Measurements from ENCODE around the gene SUPT3H. TPM values are rescaled to one million over a fixed set of nuclear protein-coding genes. Genes with fewer than 3 reads are reported as not detected.
A peak's percentile ranks its signal among the peaks of the same experiment; 100 is the strongest.
"Not testable (repeated sequence)": the region's sequence is repeated elsewhere in the genome, so short reads cannot be mapped to it uniquely, and the experiment has no call there.

Gene SUPT3H
- total and polyA plus RNA-seq, 4 donors: 2.3 to 9.4 (median 5.8) TPM

DNA sequence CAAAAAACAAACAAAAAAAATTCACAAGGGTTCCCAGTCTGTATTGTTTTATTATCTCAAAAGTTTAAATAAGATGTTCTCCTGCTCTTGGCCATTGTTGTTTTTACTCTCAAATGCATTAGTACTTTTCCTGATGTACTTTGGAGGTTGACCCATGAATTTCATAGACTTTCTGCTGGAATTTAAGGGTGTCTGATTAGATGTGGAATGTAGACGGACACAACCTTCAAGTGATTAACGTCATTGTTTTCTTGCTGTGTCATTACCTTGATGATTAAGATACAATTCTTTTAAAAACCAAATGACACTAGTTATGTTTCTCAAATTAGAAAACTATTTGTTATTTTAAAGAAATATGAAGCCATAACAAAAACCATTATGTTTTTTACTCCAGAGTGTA is 471.0 kb downstream of the SUPT3H start:
- Histone ChIP-seq H3K27me3 (ENCODE audit: control insufficient read depth in 1 of 2, insufficient read depth in 2 of 2, low read length in 1 of 2) (no peaks in the 10 kb centered on the region), H3K4me1 (ENCODE audit: control insufficient read depth in 1 of 2, insufficient read depth in 2 of 2, low read length in 2 of 2) (no peaks in the 10 kb centered on the region), H3K36me3 (ENCODE audit: control insufficient read depth in 1 of 2, insufficient read depth in 2 of 2, low read length in 1 of 2) (no peaks in the 10 kb centered on the region), H3K4me3 (ENCODE audit: low read length in 2 of 2) (no peak overlapping the region), H3K27ac (ENCODE audit: low read depth in 1 of 2, low read length in 2 of 2) (no peak overlapping the region), H3K9me3 (ENCODE audit: control insufficient read depth, low read length) (no peaks in the 10 kb centered on the region)
- ATAC-seq (ENCODE audit: low FRiP score) (no peak), DNase-seq (no peak)
- intact Hi-C loops (cut with DNase I): no loop called here
- WGBS, 2 donors: 60 to 66% methylated on average over 2 of the region's 2 CpGs

DNA sequence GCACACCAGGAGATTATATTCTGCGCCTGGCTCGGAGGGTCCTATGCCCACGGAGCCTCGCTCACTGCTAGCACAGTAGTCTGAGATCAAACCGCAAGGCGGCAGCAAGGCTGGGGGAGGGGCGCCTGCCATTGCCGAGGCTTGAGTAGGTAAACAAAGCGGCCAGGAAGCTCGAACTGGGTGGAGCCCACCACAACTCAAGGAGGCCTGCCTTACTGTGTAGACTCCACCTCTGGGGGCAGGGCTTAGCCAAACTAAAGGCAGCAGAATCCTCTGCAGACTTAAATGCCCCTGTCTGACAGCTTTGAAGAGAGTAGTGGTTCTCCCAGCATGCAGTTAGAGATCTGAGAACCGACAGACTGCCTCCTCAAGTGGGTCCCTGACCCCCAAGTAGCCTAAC is 477.4 kb downstream of the SUPT3H start:
- WGBS, 2 donors: 95% methylated on average over 11 of the region's 11 CpGs
- ATAC-seq (ENCODE audit: low FRiP score); H3K9me3 ChIP-seq (ENCODE audit: control insufficient read depth, low read length); H3K27ac ChIP-seq (ENCODE audit: low read depth in 1 of 2, low read length in 2 of 2); H3K36me3 ChIP-seq (ENCODE audit: control insufficient read depth in 1 of 2, insufficient read depth in 2 of 2, low read length in 1 of 2); intact Hi-C loops (cut with DNase I); H3K27me3 ChIP-seq (ENCODE audit: control insufficient read depth in 1 of 2, insufficient read depth in 2 of 2, low read length in 1 of 2); H3K4me3 ChIP-seq (ENCODE audit: low read length in 2 of 2); H3K4me1 ChIP-seq (ENCODE audit: control insufficient read depth in 1 of 2, insufficient read depth in 2 of 2, low read length in 2 of 2); DNase-seq: not testable (repeated sequence)

DNA sequence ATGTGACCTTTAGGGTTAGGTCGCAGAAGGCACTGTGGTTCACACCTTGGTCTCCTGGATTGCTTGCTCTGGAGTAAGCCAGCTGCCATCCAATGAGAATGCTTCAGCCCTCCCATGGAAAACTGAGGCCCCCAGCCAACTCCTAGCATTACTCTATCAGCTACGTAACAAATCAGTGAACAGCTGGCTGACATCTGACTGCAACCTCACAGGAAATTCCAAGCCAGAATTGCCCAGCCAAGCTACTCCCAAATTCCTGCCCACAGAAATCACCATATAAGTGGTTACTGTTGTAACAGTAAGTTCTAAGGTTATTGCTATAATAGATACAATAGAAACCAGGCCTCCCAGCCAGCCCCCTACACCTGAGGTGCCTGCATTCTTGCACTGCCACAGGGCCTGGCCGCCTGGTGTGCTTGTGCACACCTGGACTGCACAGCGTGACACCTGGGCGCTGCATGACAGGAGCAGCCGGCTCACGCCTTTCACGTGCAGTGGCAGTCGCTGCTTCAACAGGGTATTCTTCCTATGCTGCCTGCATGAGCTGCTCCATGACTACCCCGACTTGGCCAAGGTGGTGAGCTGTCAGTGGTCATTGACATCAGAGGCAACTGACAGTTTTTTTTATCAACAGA is 479.3 kb downstream of the SUPT3H start:
- H3K36me3 ChIP-seq (ENCODE audit: control insufficient read depth in 1 of 2, insufficient read depth in 2 of 2, low read length in 1 of 2): no peaks in the 10 kb centered on the region
- no peak overlapping the region for H3K27ac ChIP-seq (ENCODE audit: low read depth in 1 of 2, low read length in 2 of 2)
- intact Hi-C loops (cut with DNase I): no loop called here
- no peaks in the 10 kb centered on the region for H3K4me1 ChIP-seq (ENCODE audit: control insufficient read depth in 1 of 2, insufficient read depth in 2 of 2, low read length in 2 of 2)
- ATAC-seq (ENCODE audit: low FRiP score): no peak
- no peak overlapping the region for H3K4me3 ChIP-seq (ENCODE audit: low read length in 2 of 2)
- peak in 1 of 2 donors; percentile 53 for DNase-seq
- H3K27me3 ChIP-seq (ENCODE audit: control insufficient read depth in 1 of 2, insufficient read depth in 2 of 2, low read length in 1 of 2): no peaks in the 10 kb centered on the region
- WGBS, 2 donors: 90 to 92% methylated on average over 10 of the region's 10 CpGs
- no peaks in the 10 kb centered on the region for H3K9me3 ChIP-seq (ENCODE audit: control insufficient read depth, low read length)

DNA sequence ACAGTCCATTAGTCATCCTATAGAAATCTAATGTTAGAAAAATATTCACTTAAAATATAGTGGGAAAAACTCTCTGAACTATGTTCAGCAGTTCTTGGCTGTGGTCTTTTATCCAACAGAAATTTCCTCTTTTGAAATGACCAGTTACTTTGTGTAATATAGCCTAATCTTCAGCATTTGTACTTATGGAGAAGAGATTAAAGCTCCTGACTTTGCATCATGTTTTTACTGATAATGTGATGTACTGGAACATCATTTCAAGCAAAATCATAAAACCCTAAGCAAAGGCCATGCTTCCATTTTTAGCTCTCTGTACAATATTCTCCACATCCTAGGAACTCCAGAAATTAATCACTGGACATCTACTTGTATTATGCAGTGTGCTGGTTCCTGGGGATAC is 480.4 kb downstream of the SUPT3H start:
- no peak overlapping the region for H3K27ac ChIP-seq (ENCODE audit: low read depth in 1 of 2, low read length in 2 of 2)
- H3K9me3 ChIP-seq (ENCODE audit: control insufficient read depth, low read length): no peaks in the 10 kb centered on the region
- DNase-seq (no peak), ATAC-seq (ENCODE audit: low FRiP score) (no peak)
- no peaks in the 10 kb centered on the region for H3K36me3 ChIP-seq (ENCODE audit: control insufficient read depth in 1 of 2, insufficient read depth in 2 of 2, low read length in 1 of 2)
- no peak overlapping the region for H3K4me3 ChIP-seq (ENCODE audit: low read length in 2 of 2)
- H3K4me1 ChIP-seq (ENCODE audit: control insufficient read depth in 1 of 2, insufficient read depth in 2 of 2, low read length in 2 of 2): no peaks in the 10 kb centered on the region
- no peaks in the 10 kb centered on the region for H3K27me3 ChIP-seq (ENCODE audit: control insufficient read depth in 1 of 2, insufficient read depth in 2 of 2, low read length in 1 of 2)
- intact Hi-C loops (cut with DNase I): no loop called here

DNA sequence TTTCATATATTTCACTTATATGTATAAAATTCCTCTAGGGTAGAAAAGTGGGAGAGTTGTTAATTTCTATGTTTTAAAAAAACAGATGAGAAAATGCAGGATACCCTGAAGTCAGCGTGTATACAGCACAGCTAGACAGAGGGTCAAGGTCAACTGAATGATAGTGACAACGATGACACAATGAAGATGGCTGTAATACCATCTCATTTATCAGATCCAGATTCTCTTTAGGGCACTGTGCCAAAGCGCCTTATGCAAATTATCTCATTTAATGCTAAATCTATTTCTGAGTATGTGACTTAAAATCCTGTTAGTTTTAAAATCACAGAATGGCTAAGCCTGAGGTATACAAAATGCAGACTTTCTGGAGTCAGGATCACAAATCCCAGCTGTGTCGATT is 481.0 kb downstream of the SUPT3H start:
- no peaks in the 10 kb centered on the region for H3K4me1 ChIP-seq (ENCODE audit: control insufficient read depth in 1 of 2, insufficient read depth in 2 of 2, low read length in 2 of 2)
- no peak for DNase-seq
- ATAC-seq (ENCODE audit: low FRiP score): no peak
- intact Hi-C loops (cut with DNase I): no loop called here
- 70 to 80% methylated on average over 4 of the region's 4 CpGs for WGBS, 2 donors
- H3K27me3 ChIP-seq (ENCODE audit: control insufficient read depth in 1 of 2, insufficient read depth in 2 of 2, low read length in 1 of 2): no peaks in the 10 kb centered on the region
- H3K27ac ChIP-seq (ENCODE audit: low read depth in 1 of 2, low read length in 2 of 2): no peak overlapping the region
- H3K4me3 ChIP-seq (ENCODE audit: low read length in 2 of 2): no peak overlapping the region
- H3K36me3 ChIP-seq (ENCODE audit: control insufficient read depth in 1 of 2, insufficient read depth in 2 of 2, low read length in 1 of 2): no peaks in the 10 kb centered on the region
- H3K9me3 ChIP-seq (ENCODE audit: control insufficient read depth, low read length): no peaks in the 10 kb centered on the region

DNA sequence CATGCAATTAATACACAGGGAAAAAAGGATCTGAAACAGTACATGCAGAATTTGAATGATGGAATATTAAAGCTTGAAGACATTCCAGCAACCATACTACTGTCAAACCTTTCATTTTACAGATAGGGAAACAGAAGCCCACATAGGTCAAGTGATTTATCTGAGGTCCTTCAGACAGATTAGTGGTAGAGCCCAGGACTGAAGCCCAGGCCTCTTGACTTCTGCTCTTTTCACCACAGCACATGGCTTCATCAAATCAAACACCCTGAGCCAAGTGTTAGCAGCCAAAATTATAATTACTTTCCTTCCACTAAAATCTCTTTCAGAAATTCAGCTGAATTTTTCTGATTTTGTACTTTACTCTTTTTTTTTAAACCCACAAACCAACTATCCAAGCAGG is 485.2 kb downstream of the SUPT3H start:
- intact Hi-C loops (cut with DNase I): no loop called here
- no peak for DNase-seq
- ATAC-seq (ENCODE audit: low FRiP score): no peak
- H3K4me3 ChIP-seq (ENCODE audit: low read length in 2 of 2): no peak overlapping the region
- no peak overlapping the region for H3K27ac ChIP-seq (ENCODE audit: low read depth in 1 of 2, low read length in 2 of 2)
- no peaks in the 10 kb centered on the region for H3K4me1 ChIP-seq (ENCODE audit: control insufficient read depth in 1 of 2, insufficient read depth in 2 of 2, low read length in 2 of 2)
- no peaks in the 10 kb centered on the region for H3K36me3 ChIP-seq (ENCODE audit: control insufficient read depth in 1 of 2, insufficient read depth in 2 of 2, low read length in 1 of 2)
- no peaks in the 10 kb centered on the region for H3K9me3 ChIP-seq (ENCODE audit: control insufficient read depth, low read length)
- no peaks in the 10 kb centered on the region for H3K27me3 ChIP-seq (ENCODE audit: control insufficient read depth in 1 of 2, insufficient read depth in 2 of 2, low read length in 1 of 2)

DNA sequence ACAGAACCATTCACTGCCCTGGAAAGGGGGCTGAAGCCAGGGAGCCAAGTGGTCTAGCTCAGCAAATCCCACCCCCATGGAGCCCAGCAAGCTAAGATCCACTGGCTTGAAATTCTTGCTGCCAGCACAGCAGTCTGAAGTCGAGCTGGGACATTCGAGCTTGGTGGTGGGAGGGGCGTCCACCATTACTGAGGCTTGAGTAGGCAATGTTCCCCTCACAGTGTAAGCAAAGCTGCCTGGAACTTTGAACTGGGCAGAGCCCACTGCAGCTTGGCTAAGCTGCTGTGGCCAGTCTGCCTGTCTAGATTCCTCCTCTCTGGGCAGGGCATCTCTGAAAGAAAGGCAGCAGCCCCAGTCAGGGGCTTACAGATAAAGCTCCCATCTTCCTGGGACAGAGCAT is 498.7 kb downstream of the SUPT3H start:
- ATAC-seq (ENCODE audit: low FRiP score); DNase-seq; H3K4me1 ChIP-seq (ENCODE audit: control insufficient read depth in 1 of 2, insufficient read depth in 2 of 2, low read length in 2 of 2); H3K4me3 ChIP-seq (ENCODE audit: low read length in 2 of 2); H3K27me3 ChIP-seq (ENCODE audit: control insufficient read depth in 1 of 2, insufficient read depth in 2 of 2, low read length in 1 of 2); H3K27ac ChIP-seq (ENCODE audit: low read depth in 1 of 2, low read length in 2 of 2); H3K36me3 ChIP-seq (ENCODE audit: control insufficient read depth in 1 of 2, insufficient read depth in 2 of 2, low read length in 1 of 2); H3K9me3 ChIP-seq (ENCODE audit: control insufficient read depth, low read length); intact Hi-C loops (cut with DNase I): not testable (repeated sequence)
- WGBS, 2 donors: 69 to 74% methylated on average over 3 of the region's 3 CpGs

DNA sequence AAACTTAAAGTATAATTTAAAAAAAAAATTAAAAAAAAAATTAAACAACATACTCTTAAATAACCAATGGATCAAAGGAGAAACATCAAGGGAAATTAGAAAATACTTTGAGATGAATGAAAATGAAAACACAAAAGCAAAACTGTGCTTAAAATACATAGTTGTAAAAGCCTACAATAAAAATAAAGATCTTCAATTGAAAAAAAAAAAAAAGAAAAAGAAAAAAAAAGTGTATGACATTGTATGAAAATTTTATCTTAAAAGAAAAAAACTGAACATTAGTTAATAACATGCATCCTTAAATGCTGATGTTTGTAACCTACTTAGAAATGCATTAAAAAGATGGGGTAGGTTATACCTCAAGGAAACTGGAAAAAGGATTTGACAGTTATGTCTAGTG is 501.1 kb downstream of the SUPT3H start:
- H3K36me3 ChIP-seq (ENCODE audit: control insufficient read depth in 1 of 2, insufficient read depth in 2 of 2, low read length in 1 of 2); H3K27ac ChIP-seq (ENCODE audit: low read depth in 1 of 2, low read length in 2 of 2); H3K4me1 ChIP-seq (ENCODE audit: control insufficient read depth in 1 of 2, insufficient read depth in 2 of 2, low read length in 2 of 2); DNase-seq; intact Hi-C loops (cut with DNase I); H3K4me3 ChIP-seq (ENCODE audit: low read length in 2 of 2); H3K9me3 ChIP-seq (ENCODE audit: control insufficient read depth, low read length); ATAC-seq (ENCODE audit: low FRiP score); H3K27me3 ChIP-seq (ENCODE audit: control insufficient read depth in 1 of 2, insufficient read depth in 2 of 2, low read length in 1 of 2): not testable (repeated sequence)

DNA sequence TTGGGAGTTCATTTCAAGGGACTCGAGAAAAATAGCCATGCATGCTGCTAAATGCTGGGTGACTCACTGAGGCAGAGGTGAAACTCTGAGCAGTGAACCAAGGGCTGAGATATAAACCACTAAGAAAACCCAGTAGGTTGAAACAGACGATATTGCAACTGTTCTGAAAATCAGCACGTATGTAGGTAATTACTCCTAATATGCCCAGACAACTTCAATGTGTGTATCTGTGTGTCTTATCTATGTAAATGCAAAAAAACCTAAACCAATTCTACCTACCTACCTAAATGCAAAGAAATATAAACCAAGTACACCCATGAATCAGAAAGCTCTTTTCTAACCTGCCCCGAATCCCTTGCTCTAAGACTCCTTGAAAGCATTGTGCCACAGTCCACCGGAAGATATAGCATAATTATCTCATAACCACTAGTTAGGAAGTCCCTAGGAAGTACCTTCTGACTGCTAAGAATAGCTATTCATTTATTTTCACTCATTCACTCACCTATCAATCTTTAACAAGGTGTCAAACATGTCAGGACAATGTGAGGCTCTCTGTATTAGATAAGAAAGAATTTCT is 508.3 kb downstream of the SUPT3H start:
- WGBS, 2 donors: 83 to 88% methylated on average over 5 of the region's 5 CpGs

More for the DNA sequence above, 508.3 kb downstream of the SUPT3H start:
- intact Hi-C loops (cut with DNase I): no loop called here
- Histone ChIP-seq H3K9me3 (ENCODE audit: control insufficient read depth, low read length) (no peaks in the 10 kb centered on the region), H3K4me1 (ENCODE audit: control insufficient read depth in 1 of 2, insufficient read depth in 2 of 2, low read length in 2 of 2) (no peaks in the 10 kb centered on the region), H3K4me3 (ENCODE audit: low read length in 2 of 2) (no peak overlapping the region), H3K27me3 (ENCODE audit: control insufficient read depth in 1 of 2, insufficient read depth in 2 of 2, low read length in 1 of 2) (peaks cover 0 to 2% of the 10 kb centered on the region in 2 donors), H3K36me3 (ENCODE audit: control insufficient read depth in 1 of 2, insufficient read depth in 2 of 2, low read length in 1 of 2) (no peaks in the 10 kb centered on the region), H3K27ac (ENCODE audit: low read depth in 1 of 2, low read length in 2 of 2) (no peak overlapping the region)
- no peak for ATAC-seq (ENCODE audit: low FRiP score)
- DNase-seq: no peak
